ENCODE results near the gene ZMYND8.
A peak's percentile ranks its signal among the peaks of the same experiment; 100 is the strongest.

The ZMYND8 gene

GRCh38 chr20:47354714-47355488 lies 1.6 kb downstream of the ZMYND8 start:
- no peak for TF ChIP-seq CTCF (IDR thresholded peaks at IDR 0.05; ENCODE audit: low read depth, low read length, missing control alignments)
- DNase-seq (ENCODE audit: low read depth) = no peak
- H3K4me3 ChIP-seq (ENCODE audit: low read depth, low read length) = peak overlapping the region; percentile 52

- peak overlapping the region; percentile 52 for H3K4me3 ChIP-seq (ENCODE audit: low read depth, low read length)
- no peak for TF ChIP-seq CTCF (IDR thresholded peaks at IDR 0.05; ENCODE audit: low read depth, low read length, missing control alignments)
- DNase-seq (ENCODE audit: low read depth) = no peak
Observed at GRCh38 chr20:47354464-47354713, 2.1 kb downstream of the ZMYND8 start.

DNA sequence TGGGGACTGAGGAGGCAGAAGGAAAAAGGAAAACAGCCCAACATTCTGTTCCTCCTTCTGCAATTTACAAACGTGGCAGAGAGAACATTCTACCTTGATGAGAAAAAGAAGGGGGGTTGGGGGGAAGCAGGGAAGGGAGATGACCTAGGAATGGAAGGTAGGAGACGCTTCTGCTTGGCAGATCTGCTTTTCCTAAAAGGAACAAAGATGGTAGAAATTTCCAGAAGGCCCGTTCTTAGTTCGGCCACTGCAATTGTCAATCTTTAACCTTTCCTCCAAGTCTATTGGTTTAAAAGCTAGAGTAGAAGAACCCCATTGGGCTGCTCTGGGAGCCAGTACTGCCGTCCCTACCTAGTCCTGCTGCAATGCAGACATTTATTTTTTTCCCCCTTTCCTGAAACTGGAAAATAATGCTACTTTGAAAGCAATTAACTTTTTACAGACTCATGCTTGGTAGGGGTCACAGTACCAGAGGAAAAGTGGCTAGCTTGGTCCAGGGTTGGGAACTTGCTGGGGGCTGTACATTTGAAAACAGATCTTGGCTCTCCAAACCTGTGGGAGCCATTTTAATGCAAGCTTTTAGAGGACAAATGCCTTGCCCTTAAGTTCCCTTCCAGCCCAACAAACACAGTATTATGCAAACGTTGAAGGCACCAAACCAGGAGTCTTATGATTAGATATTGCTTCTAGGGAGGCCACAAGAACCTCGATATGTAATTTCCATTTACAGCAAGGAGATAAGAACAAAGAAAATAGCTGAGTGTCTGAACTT lies 2.6 kb downstream of the ZMYND8 start:
- TF ChIP-seq CTCF (IDR thresholded peaks at IDR 0.05; ENCODE audit: low read depth, low read length, missing control alignments) = no peak
- H3K4me3 ChIP-seq (ENCODE audit: low read depth, low read length) = peak overlapping the region; percentile 52
- DNase-seq (ENCODE audit: low read depth) = no peak

DNA sequence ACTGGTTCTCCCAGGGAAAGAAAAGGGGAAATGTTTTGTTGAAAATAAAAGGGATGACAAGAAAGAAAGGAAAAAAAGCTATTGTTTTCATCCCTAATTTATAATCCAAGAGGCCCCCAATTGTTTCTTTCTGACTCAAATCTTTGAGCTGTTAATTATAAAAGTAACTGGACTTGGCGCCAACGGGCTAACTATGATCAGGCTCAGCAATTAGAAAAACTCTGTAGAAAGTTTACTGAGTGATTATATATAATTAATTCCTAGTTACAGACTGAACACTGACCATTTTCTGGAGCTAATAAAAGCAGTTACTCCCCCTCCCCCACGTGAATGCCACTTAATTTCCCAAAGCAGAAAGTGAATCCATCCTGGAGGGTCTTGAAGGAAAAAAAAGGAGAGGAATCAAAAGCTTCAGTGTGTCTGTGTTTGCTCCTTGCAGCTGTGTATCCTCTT lies 3.2 kb downstream of the ZMYND8 start:
- no peak for DNase-seq (ENCODE audit: low read depth)
- peak overlapping the region; percentile 52 for H3K4me3 ChIP-seq (ENCODE audit: low read depth, low read length)
- TF ChIP-seq CTCF (IDR thresholded peaks at IDR 0.05; ENCODE audit: low read depth, low read length, missing control alignments) = no peak

- no peak for DNase-seq (ENCODE audit: low read depth)
- no peak for TF ChIP-seq CTCF (IDR thresholded peaks at IDR 0.05; ENCODE audit: low read depth, low read length, missing control alignments)
- H3K4me3 ChIP-seq (ENCODE audit: low read depth, low read length) = peak overlapping the region; percentile 52
Observed at GRCh38 chr20:47352332-47353238, 3.9 kb downstream of the ZMYND8 start.

GRCh38 chr20:47351643-47352331 lies 4.7 kb downstream of the ZMYND8 start:
- peak overlapping the region; percentile 52 for H3K4me3 ChIP-seq (ENCODE audit: low read depth, low read length)
- TF ChIP-seq CTCF (IDR thresholded peaks at IDR 0.05; ENCODE audit: low read depth, low read length, missing control alignments) = no peak
- no peak for DNase-seq (ENCODE audit: low read depth)
